NCI-H774 (cell line): ENCODE results near the gene WARS2.

Experiments used
- DNase-seq: peaks from one replicate; lab custom pipeline; 2025; lab: John Stamatoyannopoulos, UW

The WARS2 gene

DNA sequence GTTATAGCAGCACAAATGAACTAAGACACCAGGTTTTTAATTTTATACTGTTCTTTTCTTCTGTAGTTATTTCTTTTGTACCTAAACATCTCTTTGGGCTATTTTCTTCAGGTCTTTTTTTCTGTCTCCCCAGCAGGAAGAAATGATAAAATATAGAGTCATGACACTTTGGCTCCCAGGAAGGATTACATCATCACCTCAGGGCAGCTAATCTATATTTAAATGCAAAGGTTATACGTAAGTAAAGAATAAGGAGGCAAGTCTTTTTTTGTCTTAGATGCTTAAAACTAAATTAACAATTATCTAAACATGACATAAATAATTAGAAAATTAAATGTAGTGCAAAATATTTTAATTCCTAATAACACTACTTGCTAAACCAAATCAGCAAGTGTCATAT is 57.0 kb downstream of the WARS2 start:
- no peak for DNase-seq

DNA sequence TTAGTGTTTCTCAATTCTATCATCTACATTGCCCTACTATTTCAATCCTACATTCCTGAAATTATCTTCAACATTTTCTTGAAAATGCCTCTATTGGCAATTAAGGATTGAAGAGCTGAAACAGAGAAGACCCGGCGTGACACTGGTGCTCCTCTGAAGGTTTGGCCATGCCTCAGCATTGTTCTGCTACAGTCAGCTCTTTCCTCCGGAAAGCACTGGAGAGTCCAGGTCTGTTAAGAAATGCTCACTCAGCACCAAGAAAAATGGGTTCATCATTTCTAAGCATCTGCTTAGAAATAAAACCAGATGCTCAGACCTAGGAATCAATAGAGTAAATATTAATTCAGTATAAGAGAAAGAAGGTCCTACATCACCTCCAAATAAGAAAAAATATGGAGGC is 58.8 kb downstream of the WARS2 start:
- DNase-seq = no peak

DNA sequence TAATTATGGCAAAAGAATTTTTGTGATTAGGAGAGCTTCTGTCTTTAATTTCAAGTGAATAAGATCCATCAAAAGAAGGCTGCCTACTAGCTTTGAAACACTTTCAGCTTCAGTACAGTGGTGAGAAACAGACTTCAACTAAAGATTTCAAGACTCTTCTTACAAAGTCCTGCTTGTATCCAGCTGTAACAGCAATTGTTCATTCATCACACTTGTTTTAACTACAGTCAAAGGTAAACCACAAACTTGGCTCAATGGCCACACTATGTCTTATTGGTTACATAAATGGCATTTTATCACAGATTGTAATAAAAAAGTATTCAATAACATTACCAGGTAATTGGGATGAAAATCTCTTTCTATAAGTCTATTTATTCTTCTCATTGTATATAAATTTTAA is 59.2 kb downstream of the WARS2 start:
- no peak for DNase-seq

DNA sequence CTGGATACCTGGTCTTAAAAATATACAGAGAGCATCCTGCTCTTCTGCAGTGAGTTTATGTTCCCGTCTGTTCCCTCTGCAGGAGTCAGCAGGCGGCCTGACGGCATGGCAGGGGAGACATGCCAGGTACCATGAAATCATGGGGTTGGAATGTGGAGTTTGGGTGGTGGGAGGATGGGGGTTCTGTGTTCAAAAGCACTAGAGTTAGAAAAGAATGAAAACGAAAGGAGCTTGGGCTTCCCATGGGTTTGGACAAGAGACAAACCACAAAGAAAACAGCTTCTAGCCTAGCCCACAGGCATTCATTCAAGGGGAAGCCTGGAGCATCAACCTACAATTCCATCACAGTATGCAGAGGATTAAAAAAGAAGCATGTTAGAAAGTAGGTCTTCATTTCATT is 59.9 kb downstream of the WARS2 start:
- no peak for DNase-seq

DNA sequence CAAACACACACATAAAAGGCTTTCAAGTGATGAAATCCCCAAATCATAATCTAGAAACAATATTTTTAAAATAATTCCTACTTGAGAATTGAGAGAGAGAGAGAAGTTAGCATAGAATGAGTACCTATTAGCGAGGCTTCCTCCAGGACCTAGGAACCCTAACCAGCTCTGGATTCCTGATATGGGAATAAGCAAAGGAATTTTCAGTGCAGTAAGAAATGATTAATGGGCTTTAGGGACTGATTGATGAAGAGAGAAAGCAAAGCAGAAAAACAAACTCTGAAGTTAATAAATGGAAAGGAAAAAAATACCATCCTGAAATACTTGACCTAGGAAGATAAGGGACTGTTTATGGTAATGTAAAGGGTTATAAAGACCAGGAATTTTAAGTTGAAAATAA is 60.6 kb downstream of the WARS2 start:
- DNase-seq = no peak

DNA sequence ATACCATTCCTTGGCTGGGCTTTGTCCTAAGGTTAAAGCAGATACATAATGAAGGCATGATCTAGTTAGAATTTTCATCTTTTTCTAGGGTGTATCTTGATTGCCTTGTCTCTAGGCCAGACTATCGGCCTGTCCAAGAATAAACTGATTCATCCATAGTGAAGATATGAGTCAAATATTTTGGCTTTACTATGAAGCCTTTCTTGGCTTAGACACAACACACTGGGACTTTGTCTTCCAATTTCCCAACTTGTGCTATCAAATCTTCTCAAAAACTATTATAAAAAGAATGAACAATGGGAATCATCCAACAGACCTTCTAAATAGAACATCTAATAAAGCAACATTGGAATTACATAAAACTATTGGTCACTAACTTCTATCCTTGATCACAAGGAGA is 64.8 kb downstream of the WARS2 start:
- no peak for DNase-seq

DNA sequence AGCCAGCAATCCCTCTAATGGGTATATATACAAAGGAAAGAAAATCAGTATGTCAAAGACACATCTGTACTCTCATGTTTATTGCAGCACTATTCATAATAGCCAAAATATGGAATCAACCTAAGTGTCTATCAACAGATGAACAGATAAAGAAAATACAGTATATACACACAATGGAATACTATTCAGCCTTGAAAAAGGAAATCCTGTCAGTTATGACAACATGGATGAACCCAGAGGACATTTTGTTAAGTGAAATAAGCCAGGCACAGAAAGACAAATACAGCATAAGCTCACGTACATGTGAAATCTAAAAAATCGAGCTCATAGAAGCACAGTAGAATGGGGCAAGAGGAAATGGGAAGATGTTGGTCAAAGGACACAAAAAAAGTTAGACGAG is 69.1 kb downstream of the WARS2 start:
- DNase-seq = no peak

DNA sequence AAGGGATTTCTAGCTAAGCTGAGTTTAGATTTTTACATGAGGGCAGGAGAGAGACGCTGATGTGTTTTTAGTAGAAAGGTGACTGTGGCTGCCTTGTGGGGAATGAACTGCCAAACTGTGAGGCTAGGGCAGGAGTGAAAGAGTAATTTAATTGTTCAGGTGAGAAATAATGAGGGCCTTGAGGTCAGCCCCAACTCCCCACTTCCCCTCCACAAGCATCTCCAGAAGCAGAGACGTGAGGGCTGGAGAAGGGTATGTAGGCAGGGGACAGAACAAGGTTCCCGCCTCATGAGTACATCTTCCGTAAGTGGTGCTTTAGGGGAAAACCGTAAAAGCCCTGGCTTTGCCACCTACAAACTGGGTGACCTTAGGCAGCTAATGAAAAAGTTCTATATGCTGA is 70.8 kb downstream of the WARS2 start:
- DNase-seq = no peak

DNA sequence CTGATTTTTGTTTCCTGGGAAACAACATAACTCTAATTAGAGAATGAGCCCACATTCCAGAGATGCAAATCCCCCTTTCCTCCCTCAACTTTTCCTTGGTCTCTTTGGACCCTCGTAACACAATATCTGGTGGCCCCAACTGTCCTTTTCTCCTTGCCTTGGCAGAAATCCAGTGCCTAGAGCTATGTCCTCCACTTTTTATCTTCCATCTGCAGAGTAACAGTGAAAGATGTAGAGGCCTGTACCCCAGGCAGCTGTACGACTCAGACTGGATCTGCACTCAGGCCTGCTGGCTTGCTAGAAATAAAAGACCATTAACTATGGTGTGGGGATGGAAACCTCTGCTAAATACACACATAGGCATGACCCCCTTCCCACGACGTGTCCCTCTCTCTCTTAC is 72.0 kb downstream of the WARS2 start:
- DNase-seq = no peak

DNA sequence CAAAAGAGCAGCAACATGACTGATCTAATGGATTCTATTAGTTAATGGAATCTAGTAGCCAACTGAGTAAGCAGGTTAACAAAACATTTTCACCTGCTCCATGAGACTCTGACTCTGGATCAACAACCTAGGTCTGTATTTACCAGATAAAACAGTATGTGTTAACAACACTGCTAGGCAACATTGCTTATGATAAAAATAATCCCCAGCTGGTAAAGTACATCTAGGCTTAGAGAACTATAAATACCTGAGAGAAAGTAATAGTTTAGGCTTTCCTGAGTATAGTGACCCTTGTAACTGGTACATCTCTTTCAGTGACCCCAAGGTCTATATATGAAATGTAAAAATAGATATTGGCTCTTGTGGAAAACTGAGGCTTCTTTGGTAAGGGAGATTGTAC is 78.8 kb downstream of the WARS2 start:
- no peak for DNase-seq

DNA sequence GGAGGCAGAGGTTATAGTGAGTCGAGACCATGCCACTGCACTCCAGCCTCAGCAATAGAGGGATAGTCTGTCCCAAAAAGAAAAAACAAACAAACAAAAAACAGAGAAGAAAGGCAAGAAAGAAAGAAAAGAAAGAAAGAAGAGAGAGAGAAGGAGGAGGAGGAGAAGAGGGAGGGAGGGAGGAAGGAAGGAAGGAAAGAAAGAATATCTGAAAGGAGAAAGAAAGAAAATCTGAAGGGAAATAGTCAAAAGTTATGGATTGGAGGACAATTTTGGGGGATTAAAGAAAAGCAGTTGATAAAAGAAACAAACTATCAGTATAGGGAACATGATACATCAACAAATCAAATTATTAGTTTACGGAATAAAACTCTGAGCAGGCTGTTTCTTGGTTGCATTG is 84.9 kb downstream of the WARS2 start:
- no peak for DNase-seq

DNA sequence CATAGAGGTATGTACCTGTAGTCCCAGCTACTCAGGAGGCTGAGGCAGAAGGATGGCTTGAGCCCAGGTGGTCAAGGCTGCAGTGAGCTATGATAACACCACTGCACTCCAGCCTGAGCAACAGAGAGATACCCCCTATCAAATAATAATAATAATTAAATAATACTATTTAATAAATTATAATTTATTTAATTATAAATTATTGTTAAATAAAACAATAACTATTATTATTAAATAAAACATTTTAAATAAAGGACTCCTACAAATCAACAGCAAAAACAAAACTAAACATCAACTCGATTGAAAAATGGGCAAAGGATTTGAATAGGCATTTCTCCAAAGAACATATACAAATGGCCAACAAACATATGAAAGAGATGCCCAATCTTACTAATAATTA is 86.5 kb downstream of the WARS2 start:
- no peak for DNase-seq

DNA sequence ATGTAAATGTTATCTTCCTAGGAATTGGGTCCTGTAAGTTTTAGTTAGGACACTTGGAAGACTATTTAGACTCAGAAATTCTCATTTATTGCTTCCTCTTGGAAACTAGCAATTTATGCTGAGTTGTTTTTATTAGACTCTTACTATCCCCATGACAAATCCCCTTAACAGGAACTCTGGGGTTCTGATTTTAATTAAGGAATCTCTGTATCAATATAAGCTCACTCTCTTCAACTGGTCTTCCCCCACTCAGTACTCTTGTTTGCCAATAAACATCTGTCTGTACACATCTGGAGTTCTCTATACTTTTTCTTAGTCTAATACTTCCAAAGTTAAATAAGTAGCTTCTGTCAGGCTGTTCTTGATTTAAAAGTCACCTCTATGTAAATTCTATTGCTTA is 88.2 kb downstream of the WARS2 start:
- no peak for DNase-seq

DNA sequence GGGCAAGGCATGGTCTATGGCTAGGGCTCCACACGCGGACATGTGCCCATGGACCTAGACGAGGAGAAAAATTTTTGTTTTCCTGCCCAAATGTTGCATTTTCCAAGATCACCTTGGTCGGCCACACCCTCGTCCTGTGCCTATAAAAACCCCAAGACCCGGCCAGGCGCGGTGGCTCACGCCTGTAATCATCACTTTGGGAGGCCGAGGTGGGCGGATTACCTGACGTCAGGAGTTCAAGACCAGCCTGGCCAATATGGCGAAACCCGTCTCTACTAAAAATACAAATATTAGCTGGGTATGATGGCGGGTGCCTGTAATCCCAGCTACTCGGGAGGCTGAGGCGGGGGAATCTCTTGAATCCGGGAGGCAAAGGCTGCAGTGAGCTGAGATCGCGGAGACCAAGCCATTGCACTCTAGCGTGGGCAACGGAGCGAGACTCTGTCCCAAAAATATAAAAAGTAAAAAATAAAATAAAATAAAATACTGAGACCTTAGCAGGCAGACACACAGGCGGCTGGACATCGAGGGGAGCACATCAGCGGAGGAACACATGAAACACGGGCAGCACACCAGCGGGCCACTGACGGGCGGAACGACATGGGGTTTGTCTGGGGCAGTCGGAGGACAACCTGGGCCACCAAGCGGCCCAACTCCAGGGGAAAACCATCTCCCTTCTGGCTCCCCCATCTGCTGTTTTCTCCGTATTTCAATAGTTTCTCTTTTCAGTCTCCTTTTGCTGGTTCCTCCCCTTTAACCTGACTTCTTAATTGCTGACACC is 91.6 kb downstream of the WARS2 start:
- no peak for DNase-seq

DNA sequence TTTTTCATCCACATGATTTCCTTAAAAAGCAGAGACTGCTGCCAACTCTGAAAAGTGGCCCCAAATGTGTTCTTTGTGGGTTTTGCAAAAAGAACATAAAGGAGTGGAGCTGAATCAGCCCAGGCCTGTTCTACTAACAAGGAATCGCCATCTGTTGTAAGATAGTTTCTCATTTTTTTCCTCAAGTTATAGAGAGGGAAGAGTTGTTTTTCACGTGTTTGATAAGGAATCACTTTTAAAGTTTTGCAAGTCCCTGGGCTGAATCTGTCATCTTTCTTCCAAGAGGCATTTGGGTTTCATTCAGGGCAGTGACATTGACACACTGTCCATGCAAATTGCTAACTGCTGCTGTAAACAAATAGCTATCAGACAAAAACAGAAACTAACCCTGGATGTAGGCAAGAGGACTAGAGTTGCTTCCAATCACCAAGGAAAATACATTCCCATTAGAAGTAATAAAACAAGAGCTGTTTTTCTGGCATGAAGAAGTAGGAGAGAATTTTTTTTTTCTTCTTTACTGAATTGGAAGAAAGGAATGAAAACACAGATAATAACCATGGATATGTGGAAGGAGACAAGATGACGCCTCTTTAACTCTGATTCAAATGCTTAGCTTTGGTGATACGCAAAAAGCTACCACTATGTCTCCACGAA is 93.5 kb downstream of the WARS2 start:
- DNase-seq = no peak

DNA sequence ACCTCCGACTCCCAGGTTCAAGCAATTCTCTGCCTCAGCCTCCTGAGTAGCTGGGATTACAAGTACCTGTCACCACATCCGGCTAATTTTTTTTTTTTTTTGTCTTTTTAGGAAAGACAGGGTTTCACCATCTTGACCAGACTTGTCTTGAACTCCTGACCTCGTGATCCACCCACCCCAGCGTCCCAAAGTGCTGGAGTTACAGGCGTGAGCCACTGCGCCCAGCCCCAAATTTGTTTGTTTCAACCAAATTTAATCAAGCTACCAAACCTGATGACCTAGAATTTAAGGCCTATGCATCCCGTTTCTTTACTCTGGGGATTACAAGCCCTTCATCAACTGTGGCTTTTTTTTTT is 94.0 kb downstream of the WARS2 start:
- DNase-seq = no peak

DNA sequence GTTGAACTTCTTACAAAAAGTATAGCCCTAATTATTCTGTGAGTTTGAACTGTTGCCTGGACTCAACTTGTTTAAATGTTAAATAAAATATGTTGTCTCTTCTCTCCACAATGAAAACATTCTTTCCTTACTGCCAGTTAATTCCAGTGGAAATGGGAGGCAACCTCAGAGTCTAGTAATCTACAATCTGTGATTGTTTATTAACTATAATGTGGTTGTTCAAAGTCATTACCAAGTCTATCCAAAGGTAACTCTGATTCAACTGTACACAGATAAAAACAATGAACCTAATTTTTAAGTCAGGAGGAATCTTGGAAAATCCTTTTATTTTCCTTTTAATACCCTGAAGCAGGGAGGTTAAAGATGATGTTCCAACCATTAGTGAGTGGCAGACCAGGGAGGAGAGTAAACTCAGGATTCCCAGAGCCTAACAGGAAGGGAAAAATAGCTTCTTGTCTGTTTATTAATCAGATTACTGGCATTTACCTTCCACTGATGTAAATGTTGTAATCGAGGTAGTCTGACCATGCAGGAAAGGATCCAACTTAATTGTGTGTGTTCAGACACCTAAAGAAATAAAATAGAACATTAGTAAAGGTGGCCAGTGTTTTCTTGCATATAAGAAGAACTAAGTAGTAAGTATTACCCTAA is 95.2 kb downstream of the WARS2 start:
- DNase-seq = no peak

DNA sequence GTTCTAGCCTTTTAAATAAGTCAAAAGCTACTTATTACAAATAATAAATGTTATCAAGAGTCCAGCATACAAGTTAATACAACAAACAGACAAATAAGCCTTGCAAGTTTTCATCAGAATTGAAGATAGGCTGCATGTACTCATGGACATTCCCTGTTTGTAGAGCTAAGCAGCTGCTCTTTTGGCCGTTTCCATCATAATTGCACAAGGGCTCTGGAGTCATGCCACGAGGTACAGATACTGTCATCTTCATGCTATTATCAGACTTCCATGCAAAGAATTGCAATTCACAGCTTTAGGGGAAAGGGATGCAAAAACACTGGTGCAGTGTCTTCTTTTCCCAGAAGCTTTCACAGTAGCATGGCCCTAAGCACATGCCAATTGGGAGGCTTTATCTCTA is 99.5 kb downstream of the WARS2 start:
- DNase-seq = no peak

DNA sequence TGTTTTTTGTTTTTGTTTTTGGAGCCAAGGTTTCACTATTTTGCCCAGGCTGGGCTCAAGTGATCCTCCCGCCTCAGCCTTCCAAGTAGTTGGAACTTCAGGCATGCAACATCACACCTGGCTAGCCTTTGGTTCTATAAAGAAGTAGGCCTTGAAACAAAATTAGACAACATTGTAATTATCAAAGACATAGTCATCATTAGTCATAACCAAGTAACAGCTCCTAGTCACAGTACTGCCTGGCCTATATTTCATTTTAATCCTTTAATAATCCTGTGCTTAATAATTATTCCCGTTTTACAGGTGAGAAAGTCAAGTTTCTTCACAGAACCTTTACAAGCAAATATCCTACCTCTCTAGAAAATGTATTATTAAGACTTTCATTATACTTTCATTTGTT is 100.0 kb downstream of the WARS2 start:
- no peak for DNase-seq

DNA sequence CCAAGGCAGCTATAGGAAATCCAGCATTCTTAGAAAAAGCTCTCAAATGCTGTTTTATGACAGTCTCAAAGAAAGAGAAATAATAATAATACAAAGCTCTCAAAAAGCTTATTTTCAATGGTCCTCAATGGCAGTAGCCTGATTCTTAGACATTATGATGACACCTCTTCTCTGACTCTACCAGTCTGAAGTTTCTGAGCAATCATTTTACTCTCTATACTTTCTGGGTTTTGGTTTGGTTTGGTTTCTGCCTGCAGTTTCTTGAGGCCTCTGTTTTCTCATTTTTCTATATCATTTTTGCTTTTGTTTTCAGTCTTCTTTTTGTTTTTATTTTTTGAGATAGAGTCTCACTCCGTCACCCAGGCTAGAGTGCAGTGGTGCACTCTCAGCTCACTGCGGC is 102.1 kb downstream of the WARS2 start:
- no peak for DNase-seq

DNA sequence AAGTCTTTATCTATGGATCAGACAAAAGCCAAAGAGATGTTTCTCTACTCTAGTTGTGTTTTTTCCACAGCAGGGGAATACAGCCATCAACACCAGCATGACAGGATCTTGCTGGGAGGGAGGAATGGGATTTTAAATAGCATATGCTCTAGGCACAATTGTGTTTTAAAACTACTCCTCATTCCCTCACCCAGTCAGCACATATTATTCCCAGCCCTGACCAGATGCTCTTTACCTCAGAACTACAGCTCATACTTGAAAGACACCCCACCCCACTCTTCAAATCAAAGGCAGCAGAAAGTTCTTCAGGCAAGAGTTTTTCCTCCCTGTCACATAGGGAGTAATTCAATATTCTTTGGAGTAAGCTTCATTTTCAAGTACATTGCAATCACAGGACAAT is 106.1 kb downstream of the WARS2 start:
- no peak for DNase-seq

DNA sequence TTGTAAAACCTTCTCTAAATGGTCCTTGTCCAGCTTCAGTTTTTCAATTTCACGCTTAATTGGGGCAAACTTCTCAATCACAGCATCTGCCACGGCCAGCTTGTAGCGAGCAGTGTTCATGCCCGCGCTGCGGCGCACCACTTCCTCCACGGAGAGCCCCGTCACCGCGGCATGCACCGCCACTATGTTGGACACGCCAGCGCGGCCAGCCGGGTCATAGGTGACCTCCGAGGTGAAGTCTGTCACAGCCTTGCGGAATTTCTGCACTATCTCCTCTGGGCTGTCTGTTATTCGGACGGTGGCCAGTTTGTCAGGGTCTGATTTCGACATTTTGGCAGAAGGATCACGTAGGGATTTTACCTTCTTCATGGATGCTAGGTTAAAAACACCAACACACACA is 107.5 kb downstream of the WARS2 start:
- DNase-seq = no peak

DNA sequence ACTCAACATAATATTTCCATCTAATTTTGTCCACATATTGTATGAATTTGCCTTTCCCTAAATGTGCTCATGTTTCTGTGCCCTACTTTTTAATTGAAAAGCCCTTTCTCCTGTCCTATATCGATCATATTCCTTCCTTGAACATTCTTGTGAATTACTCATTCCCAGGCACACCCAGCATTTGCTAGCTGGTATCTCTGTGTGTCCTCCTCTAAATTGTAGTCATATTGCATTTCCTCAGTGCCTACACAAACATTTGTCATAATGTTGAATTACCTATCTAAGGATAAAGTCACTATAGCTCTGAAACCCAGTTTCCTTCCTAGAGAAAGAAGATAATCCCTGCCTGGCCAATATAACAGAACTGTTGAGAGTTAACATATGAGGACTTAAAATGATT is 112.7 kb downstream of the WARS2 start:
- DNase-seq = no peak

DNA sequence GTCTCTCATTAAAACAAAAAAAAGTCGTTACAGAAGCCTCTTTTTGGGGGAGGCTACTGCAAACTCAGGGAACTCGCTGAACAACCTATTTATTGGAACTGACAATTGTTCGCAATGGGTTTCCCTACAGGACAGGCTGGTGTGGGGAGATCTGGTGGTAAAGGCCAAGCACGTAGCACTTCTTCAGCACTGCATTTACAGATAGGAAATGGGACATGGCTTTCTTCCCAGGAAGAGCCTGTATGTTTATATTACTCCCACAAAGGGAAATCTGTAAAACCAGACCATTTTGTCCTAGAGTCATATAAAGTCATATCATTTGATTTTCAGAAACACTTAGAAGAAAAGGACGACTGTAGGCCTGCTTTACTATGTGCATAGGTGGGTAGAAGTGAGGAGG is 113.5 kb downstream of the WARS2 start:
- DNase-seq = no peak
